HG02970 (cell line): Measurements from ENCODE around the gene TCHHL1.

Experiments used
- ATAC-seq: cut with Tn5 transposase; IDR thresholded peaks from one replicate; pipeline ENCODE4 v1.9.1; 2021; ENCODE audit warnings: mild to moderate bottlenecking, moderate library complexity, moderate number of reproducible peaks; ENCODE audit not compliant: unreplicated experiment, low FRiP score

Gene TCHHL1

GRCh38 chr1:152089014-152089674, at the start of gene TCHHL1:
TSS of gene TCHHL1 (minus strand) at chr1:152089064. CDS start at chr1:152088143, 921 bp downstream.
- ATAC-seq, result no peak

GRCh38 chr1:152137215-152137614, 48.4 kb upstream of the TCHHL1 start:
- ATAC-seq, result no peak

- no peak for ATAC-seq
Observed at GRCh38 chr1:152130186-152130585, 41.3 kb upstream of the TCHHL1 start.

GRCh38 chr1:152127673-152128072, 38.8 kb upstream of the TCHHL1 start:
- no peak for ATAC-seq

GRCh38 chr1:152125834-152126443, 37.1 kb upstream of the TCHHL1 start:
- ATAC-seq, result no peak

GRCh38 chr1:152118915-152119314, 30.1 kb upstream of the TCHHL1 start:
- no peak for ATAC-seq

- ATAC-seq, result no peak
Observed at GRCh38 chr1:152115344-152115743, 26.5 kb upstream of the TCHHL1 start, which contains the start of gene TCHH. TSS of gene TCHH (minus strand) at chr1:152115444. CDS start at chr1:152114080, 1,364 bp downstream.

- no peak for ATAC-seq
Observed at GRCh38 chr1:152112885-152113432, 24.1 kb upstream of the TCHHL1 start.

- no peak for ATAC-seq
Observed at GRCh38 chr1:152112101-152112884, 23.4 kb upstream of the TCHHL1 start.

- no peak for ATAC-seq
Observed at GRCh38 chr1:152111515-152111968, 22.7 kb upstream of the TCHHL1 start.

- ATAC-seq, result no peak
Observed at GRCh38 chr1:152110860-152111514, 22.1 kb upstream of the TCHHL1 start.

GRCh38 chr1:152110365-152110859, 21.5 kb upstream of the TCHHL1 start:
- no peak for ATAC-seq

GRCh38 chr1:152109998-152110294, 21.1 kb upstream of the TCHHL1 start:
- ATAC-seq, result no peak

- ATAC-seq, result no peak
Observed at GRCh38 chr1:152109231-152109997, 20.6 kb upstream of the TCHHL1 start.

- no peak for ATAC-seq
Observed at GRCh38 chr1:152108882-152109222, 20.0 kb upstream of the TCHHL1 start.

GRCh38 chr1:152107984-152108881, 19.4 kb upstream of the TCHHL1 start:
- no peak for ATAC-seq

GRCh38 chr1:152107031-152107983, 18.4 kb upstream of the TCHHL1 start:
- ATAC-seq, result no peak

GRCh38 chr1:152104854-152105253, 16.0 kb upstream of the TCHHL1 start:
- ATAC-seq, result no peak
